Endothelial cell (in vitro differentiated cells): ENCODE data around the gene NHERF1. TPM values are rescaled to one million over a fixed set of nuclear protein-coding genes. Genes with fewer than 3 reads are reported as not detected.

Experiments used
- DNase-seq: peaks from one replicate; pipeline ENCODE4 v3.0.0; 2021; ENCODE audit warnings: low spot score
- H3K27ac Mint-ChIP-seq: one replicate; pipeline ENCODE4 v1.8.0; 2021; ENCODE audit warnings: mixed read lengths, inconsistent platforms; ENCODE audit not compliant: unreplicated experiment
- H3K27me3 Mint-ChIP-seq: one replicate; pipeline ENCODE4 v1.8.0; 2021; ENCODE audit warnings: mild to moderate bottlenecking, moderate library complexity, mixed read lengths, inconsistent platforms; ENCODE audit not compliant: unreplicated experiment
- H3K36me3 Mint-ChIP-seq: one replicate; pipeline ENCODE4 v1.8.0; 2021; ENCODE audit warnings: mild to moderate bottlenecking, low read depth, mixed read lengths, inconsistent platforms; ENCODE audit not compliant: unreplicated experiment
- H3K4me1 Mint-ChIP-seq: one replicate; pipeline ENCODE4 v1.8.0; 2021; ENCODE audit warnings: mild to moderate bottlenecking, mixed read lengths, inconsistent platforms; ENCODE audit not compliant: unreplicated experiment
- H3K4me3 Mint-ChIP-seq: one replicate; pipeline ENCODE4 v1.8.0; 2021; ENCODE audit warnings: mild to moderate bottlenecking, mixed read lengths, inconsistent platforms; ENCODE audit not compliant: unreplicated experiment
- H3K9me3 Mint-ChIP-seq: one replicate; pipeline ENCODE4 v1.8.0; 2021; ENCODE audit warnings: mixed read lengths, inconsistent platforms; ENCODE audit not compliant: unreplicated experiment
- total RNA-seq: library from RNA; stranded (reverse); fragmentation: NEBNext Ultra II Directional; extraction: Animal tissue kit (Norgen Biotek cat#: 25700); gene quantifications from one replicate; pipeline ENCODE4 v1.2.1, GENCODE V29; 2021; ENCODE audit not compliant: unreplicated experiment
- TF ChIP-seq, protein P1 (sequence below): fragments of 200-600 bp; sonication (generic); IDR thresholded peaks from one replicate; pipeline ENCODE4 v1.5.0; 2021; ENCODE audit warnings: antibody characterized with exemption; ENCODE audit not compliant: unreplicated experiment

NHERF1 gene
- total RNA-seq, 1 donor from 2014 or later = 30.5 TPM

DNA sequence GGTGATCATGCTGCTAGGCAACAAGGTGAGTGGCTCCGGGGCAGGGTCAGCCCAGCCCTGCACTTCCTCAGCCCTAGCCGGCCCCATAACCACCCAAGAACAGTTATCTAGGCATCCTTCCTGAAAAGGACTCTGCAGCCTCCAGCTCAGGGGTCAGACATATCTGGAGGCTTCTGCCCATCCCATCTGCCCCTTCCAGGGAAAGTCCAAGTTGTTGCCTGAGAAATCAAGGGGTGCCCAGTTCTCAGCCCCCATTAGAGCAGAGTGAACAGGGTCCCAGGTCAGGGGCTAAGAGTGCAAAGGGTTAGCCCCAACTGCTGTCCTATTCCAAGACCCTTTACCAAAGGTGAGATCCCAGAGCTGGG lies 4.1 kb upstream of the NHERF1 start:
- Mint-ChIP-seq H3K4me1 (peaks cover 49% of the 10 kb centered on the region), H3K36me3 (no peaks in the 10 kb centered on the region), H3K9me3 (no peaks in the 10 kb centered on the region), H3K27ac (no peak overlapping the region), H3K27me3 (peaks cover 8% of the 10 kb centered on the region), H3K4me3 (no peak overlapping the region)
- no peak for DNase-seq
- TF ChIP-seq, protein P1, sequence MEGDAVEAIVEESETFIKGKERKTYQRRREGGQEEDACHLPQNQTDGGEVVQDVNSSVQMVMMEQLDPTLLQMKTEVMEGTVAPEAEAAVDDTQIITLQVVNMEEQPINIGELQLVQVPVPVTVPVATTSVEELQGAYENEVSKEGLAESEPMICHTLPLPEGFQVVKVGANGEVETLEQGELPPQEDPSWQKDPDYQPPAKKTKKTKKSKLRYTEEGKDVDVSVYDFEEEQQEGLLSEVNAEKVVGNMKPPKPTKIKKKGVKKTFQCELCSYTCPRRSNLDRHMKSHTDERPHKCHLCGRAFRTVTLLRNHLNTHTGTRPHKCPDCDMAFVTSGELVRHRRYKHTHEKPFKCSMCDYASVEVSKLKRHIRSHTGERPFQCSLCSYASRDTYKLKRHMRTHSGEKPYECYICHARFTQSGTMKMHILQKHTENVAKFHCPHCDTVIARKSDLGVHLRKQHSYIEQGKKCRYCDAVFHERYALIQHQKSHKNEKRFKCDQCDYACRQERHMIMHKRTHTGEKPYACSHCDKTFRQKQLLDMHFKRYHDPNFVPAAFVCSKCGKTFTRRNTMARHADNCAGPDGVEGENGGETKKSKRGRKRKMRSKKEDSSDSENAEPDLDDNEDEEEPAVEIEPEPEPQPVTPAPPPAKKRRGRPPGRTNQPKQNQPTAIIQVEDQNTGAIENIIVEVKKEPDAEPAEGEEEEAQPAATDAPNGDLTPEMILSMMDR = no peak

DNA sequence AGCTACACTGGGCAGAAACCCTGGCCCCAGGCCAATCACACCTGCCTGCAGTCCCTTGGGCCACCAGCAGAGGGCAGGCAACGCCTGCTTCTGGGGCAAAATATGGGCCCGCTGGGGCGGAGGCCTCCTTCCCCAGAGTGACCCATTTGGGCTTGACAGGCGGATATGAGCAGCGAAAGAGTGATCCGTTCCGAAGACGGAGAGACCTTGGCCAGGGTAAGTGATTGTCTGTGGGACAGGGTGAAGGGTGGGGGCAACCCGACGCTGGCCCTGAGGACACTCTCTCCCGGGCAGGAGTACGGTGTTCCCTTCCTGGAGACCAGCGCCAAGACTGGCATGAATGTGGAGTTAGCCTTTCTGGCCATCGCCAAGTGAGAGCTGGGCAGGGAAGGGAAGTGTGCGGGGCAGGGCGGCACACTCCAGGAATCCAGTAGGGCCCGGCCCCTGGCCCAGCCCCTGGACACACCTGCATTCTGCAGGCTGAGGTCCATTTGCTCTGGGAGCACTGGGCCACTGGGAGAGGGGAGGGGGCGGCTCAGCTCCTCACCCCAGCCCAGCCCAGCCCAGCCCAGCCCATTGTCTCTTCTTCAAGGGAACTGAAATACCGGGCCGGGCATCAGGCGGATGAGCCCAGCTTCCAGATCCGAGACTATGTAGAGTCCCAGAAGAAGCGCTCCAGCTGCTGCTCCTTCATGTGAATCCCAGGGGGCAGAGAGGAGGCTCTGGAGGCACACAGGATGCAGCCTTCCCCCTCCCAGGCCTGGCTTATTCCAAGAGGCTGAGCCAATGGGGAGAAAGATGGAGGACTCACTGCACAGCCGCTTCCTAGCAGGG lies 3.5 kb upstream of the NHERF1 start:
- Mint-ChIP-seq H3K4me3 (no peak overlapping the region), H3K36me3 (no peaks in the 10 kb centered on the region), H3K27me3 (peaks cover 11% of the 10 kb centered on the region), H3K4me1 (peaks cover 54% of the 10 kb centered on the region), H3K9me3 (no peaks in the 10 kb centered on the region), H3K27ac (no peak overlapping the region)
- TF ChIP-seq, protein P1 = peak; percentile 100
- peak; percentile 90 for DNase-seq

DNA sequence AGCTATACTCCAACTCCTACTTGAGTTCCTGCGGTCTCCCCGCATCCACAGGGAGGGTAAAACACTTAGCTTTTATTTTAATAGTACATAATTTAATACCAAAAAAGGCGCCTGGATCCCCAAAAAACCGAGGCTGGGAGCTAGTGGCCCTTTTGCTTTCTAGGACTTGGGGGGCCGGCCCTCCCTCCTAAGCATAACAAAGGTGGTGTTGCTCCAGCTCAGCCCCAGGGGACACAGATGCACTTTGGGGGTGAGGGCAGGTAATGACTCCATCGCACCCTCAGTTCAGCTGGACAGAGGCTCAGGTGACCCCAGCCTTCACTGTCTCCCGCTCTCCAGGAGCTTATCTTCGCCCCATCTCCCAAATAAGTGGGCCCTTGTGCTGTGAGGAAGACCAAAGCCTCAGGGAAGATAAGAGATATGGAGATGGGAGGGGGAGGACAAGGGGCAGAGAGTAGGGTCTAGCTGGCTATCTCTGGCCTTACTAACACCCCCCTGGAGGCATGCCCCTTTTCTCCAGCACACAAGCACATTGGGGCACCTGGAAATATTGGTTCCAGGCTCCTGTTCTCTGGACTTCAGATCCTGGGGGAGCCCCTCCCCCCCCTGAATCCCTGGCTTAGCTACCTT lies 2.8 kb upstream of the NHERF1 start:
- TF ChIP-seq, protein P1 = no peak
- H3K9me3 Mint-ChIP-seq = no peaks in the 10 kb centered on the region
- H3K4me1 Mint-ChIP-seq = peaks cover 56% of the 10 kb centered on the region
- no peak for DNase-seq
- no peak overlapping the region for H3K4me3 Mint-ChIP-seq
- H3K27ac Mint-ChIP-seq = no peak overlapping the region
- H3K36me3 Mint-ChIP-seq = no peaks in the 10 kb centered on the region
- H3K27me3 Mint-ChIP-seq = peaks cover 17% of the 10 kb centered on the region

DNA sequence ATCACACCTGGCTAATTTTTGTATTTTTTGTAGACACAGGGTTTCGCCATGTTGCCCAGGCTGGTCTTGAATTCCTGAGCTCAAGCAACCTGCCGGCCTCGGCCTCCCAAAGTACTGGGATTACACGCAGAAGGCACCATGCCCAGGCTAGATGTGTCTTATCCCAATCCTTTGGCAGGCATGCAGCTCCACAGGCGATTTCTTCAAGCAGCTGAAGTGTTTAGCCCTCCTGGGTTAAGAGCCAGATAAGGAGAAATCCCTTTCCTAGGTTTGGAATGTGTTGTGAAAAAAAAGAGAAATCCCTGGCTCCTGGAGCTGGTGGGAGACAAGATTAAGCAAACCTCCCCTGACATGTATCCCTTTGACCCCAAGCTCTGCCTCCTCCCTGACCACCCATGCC lies 2.1 kb upstream of the NHERF1 start:
- peaks cover 63% of the 10 kb centered on the region for H3K4me1 Mint-ChIP-seq
- H3K27me3 Mint-ChIP-seq = peaks cover 20% of the 10 kb centered on the region
- TF ChIP-seq, protein P1 = no peak
- DNase-seq = no peak
- H3K36me3 Mint-ChIP-seq = peaks cover 5% of the 10 kb centered on the region
- H3K4me3 Mint-ChIP-seq = no peak overlapping the region
- no peaks in the 10 kb centered on the region for H3K9me3 Mint-ChIP-seq
- no peak overlapping the region for H3K27ac Mint-ChIP-seq

DNA sequence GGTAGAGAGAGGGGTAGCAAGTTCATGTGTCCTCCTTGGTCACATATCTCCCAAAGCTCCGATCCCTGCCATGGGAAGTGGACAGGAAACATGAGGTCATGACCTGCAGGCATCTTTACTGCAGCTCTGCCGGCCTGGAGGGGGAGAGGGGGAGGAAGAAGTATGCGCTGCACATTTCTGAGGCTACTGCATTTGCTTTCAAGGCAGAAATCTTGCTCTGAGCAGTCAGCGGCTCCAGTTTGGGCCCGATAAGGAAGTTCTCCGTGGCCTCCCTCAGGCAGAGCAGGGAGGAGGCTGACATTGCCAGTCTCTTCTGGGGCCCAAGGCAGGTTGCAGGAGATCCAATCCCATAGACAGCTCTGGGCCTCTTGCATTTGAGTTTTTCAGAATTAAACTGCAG lies 1.5 kb upstream of the NHERF1 start:
- peaks cover 5% of the 10 kb centered on the region for H3K36me3 Mint-ChIP-seq
- TF ChIP-seq, protein P1 = no peak
- peaks cover 20% of the 10 kb centered on the region for H3K27me3 Mint-ChIP-seq
- DNase-seq = no peak
- H3K4me3 Mint-ChIP-seq = peak overlapping the region; percentile 57
- no peak overlapping the region for H3K27ac Mint-ChIP-seq
- peaks cover 61% of the 10 kb centered on the region for H3K4me1 Mint-ChIP-seq
- no peaks in the 10 kb centered on the region for H3K9me3 Mint-ChIP-seq
